GM12865 (cell line): Measurements from ENCODE around the gene SPOCK1.

ENCODE experiments used
- DNase-seq: peaks from one replicate; pipeline ENCODE4 v3.0.0; 2010; ENCODE audit warnings: low read depth
- H3K4me3 ChIP-seq: 2 replicates; pipeline ENCODE4 v1.5.1; 2011; ENCODE audit warnings: mild to moderate bottlenecking, low read depth, low read length, control low read depth
- TF ChIP-seq, protein P1 (sequence below): IDR thresholded peaks from 2 replicates; pipeline ENCODE4 v1.5.1; 2011; ENCODE audit warnings: low read length, control low read depth, low read depth, inconsistent platforms; ENCODE audit not compliant: insufficient read depth; ENCODE audit errors: missing control alignments

The SPOCK1 gene

DNA sequence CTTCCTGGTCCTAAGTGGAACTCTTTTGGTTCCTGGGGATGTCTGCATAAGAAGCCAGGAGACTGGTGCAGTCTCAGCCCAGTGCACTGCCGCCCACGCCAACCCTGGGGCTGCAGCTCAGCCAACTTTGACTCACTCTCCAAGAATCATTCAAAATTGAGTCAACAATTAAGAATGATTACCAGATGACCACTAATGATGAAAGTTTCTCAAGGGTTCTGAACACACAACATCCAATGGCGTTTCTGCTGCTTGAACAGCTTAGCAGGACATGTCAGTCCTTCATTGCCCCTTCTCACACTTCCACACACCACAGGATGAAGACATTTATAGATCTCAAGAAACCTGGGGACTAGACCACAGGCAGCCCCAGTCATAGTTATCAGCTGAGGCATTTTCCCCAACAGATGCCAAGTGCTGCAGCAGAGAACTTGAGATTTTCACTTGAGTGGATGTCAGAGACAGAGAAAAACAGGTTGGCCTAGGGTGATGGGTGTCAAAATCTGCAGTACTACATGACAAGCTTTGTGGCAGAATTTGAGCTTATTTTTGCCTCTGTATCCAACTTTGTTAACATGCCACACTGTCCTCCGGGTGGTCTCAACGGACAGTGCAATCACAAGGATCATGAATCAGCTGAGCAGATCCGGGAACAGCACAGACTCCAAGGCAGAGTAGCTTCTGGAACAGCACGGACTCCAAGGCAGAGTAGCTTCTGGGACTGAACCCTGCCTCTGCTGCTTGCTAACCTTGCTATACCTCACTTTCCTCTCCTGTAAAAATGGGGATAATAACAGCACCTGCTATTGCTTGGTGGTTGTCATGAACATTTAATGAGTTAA is 356.1 kb downstream of the SPOCK1 start:
- H3K4me3 ChIP-seq = no peak overlapping the region
- no peak for DNase-seq
- TF ChIP-seq, protein P1, sequence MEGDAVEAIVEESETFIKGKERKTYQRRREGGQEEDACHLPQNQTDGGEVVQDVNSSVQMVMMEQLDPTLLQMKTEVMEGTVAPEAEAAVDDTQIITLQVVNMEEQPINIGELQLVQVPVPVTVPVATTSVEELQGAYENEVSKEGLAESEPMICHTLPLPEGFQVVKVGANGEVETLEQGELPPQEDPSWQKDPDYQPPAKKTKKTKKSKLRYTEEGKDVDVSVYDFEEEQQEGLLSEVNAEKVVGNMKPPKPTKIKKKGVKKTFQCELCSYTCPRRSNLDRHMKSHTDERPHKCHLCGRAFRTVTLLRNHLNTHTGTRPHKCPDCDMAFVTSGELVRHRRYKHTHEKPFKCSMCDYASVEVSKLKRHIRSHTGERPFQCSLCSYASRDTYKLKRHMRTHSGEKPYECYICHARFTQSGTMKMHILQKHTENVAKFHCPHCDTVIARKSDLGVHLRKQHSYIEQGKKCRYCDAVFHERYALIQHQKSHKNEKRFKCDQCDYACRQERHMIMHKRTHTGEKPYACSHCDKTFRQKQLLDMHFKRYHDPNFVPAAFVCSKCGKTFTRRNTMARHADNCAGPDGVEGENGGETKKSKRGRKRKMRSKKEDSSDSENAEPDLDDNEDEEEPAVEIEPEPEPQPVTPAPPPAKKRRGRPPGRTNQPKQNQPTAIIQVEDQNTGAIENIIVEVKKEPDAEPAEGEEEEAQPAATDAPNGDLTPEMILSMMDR = no peak

DNA sequence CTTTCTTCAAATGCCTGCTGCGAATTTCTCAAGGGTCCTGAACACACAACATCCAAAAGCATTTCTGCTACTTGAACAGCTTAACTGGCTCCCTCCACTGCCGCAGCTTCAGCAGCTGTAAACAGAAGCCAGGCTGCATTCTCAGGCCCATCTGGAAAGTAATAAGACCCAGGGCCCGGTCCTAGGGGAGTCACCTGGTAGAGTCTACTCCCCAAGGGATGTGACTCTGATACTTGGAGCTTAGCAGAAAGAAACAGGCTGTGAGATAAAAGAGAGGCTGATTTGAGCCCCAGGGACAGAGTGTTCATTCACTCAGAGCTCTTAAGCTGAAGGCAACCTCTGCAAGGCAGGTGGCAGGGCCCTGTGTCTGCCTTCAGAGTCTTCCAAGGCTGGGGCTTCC is 356.8 kb downstream of the SPOCK1 start:
- DNase-seq = no peak
- H3K4me3 ChIP-seq = no peak overlapping the region
- TF ChIP-seq, protein P1 = no peak

DNA sequence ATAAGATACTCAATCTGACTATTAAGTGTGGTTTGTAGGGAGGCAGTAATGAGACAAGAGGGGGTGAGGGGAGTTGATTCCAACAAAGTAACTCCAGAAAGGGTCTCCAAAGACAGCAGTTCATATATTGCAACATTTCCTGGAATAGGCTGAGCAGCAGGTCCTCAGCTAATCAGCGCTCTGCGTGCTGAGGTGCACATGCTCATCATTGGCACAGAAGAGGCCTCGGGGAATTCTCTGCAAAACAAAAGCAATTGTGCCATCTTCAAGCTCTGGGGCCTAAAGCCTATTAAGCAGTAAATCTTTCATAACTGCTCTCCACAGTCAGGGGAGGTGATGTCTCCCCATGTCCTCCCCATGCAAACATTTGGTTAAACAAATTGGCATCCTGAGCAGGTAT is 357.3 kb downstream of the SPOCK1 start:
- no peak overlapping the region for H3K4me3 ChIP-seq
- TF ChIP-seq, protein P1 = no peak
- no peak for DNase-seq

DNA sequence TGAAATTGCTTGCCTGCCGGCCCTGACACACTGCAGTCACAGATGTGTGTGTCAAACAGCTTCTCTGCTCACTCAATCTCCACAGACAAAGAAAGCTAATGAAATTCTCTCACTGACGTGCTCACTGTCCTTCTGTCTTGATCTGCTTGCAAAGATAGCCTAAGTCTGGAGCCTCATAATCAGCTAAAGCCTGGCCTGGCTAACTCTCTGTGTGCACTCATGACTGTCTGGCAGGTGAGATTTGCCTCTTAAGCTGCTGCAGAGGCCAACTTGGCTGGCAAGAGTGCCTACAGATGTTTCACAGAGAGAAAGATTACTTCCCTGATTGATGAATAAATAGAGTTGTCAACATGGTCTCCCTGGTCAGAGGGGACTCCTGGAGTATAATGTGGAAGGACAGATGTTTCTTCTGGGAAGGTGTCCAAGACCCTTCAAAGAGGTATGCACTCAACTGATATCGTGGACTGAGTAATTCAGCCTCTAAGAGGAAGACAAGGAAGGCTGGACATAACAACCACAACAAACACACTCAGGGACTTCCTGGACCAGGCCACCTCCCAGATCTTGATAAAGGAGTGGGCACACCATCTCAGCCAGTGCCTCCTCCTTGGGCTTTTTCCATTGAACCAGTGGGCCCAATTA is 362.0 kb downstream of the SPOCK1 start:
- no peak for DNase-seq
- H3K4me3 ChIP-seq = no peak overlapping the region
- TF ChIP-seq, protein P1 = no peak

DNA sequence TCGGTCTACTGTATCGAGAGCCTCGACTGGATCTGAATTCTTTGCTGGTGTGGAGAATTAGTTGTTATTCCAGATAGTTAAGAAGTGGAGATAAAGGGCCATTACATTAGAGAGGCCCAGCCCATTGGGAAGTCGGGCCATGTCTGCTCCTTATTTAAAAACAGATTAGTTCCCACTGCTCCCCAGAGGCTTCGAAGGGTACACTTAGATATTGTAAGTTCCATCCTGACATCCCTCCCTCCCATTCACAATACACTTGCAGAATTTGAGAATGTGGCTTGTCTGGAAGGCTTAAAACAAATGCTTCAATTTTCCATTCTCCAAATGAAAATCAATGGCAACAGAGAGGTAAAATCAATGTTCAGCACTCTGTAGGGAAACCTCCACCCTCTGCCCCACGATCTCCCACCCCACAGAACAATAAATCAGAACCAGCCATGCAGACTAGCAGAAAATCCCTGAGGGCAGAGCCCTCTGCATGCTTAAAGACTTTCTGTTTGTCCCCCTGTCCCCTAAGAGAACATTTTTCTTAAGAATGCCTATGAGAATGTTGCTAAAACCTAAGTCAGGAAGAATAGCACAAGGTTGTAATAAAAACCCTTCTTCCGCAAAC is 364.1 kb downstream of the SPOCK1 start:
- DNase-seq = no peak
- no peak overlapping the region for H3K4me3 ChIP-seq
- TF ChIP-seq, protein P1 = no peak

DNA sequence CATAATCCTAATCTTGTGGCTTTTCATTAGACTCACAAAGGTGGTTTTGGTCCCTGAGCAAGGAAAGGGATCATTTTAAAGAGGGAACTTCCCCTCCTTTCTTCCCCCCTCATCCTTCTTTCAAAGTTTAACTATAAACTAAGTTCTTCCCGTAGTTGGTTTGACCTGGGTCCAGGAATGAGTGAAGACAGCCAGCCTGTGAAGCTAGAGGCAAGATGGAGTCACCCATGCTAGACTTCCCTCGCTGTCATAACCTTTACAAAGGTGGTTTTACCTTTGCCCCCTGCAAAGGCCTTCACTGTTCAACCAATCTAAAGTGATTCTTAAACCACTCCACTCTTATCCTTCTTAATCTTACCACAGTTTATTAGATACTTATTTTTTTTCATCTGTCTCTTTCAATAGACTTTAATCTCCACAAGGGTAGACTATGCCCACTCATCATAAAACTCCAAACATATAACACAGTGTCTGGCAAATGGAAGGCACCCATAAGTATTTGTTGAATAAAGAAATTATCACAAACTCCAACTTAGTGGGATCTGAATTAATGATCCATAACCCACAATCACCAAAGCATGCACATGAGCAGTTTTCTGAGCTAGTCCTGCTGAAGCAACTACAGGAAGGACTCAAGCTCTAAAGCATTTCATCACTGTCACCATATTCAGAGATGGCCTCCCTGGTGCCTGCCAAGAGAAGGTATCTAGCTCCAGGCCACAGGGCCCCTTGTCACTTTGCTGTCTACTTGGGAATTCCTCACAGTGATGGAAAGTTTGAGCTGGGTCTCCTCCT is 369.0 kb downstream of the SPOCK1 start:
- H3K4me3 ChIP-seq = no peak overlapping the region
- TF ChIP-seq, protein P1 = no peak
- DNase-seq = no peak
